Measurements from ENCODE around the gene TSC2. TPM values are rescaled to one million over a fixed set of nuclear protein-coding genes. Genes with fewer than 3 reads are reported as not detected.

Gene TSC2
- total and polyA plus RNA-seq, 2 of the 13 experiments (the other 11 are each of a cell fraction or from before 2014, with no cell fraction given) = 19.6 to 40.4 TPM

DNA sequence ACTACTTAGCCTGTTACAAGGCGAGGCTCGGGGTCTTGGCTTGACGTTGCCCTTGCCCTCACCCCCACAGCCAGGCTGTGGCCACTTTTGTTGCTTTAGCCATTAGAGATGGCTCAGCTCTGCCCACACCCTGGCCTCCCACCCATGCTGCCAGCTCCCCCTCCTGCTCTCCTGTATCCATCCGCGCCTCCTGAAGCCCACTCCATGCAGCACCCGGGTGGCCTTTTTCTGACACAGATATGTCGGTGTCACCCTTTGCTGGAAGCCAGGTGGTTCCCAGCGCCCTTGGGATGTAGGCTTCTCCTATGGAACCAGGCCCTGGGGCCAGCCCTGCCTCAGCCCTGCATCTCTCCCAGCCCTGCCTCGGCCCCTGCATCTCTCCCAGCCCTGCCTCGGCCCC, 9.7 kb downstream of the TSC2 start:
- no TSS peak for BruUV-seq (replicated peaks)
- no peak for TF ChIP-seq FOXC1 (CRISPR knock-in tag; IDR thresholded peaks at IDR 0.05; ENCODE audit: borderline replicate concordance)
- TF ChIP-seq ZNF674 (CRISPR knock-in tag; IDR thresholded peaks at IDR 0.05; ENCODE audit: low read depth) = no peak
- TF ChIP-seq ETV5 (CRISPR knock-in tag; IDR thresholded peaks at IDR 0.05; ENCODE audit: borderline replicate concordance) = no peak
- TF ChIP-seq MAFG (CRISPR knock-in tag; IDR thresholded peaks at IDR 0.05) = no peak
- no peak for TF ChIP-seq POLR2AphosphoS2 (IDR thresholded peaks at IDR 0.05; ENCODE audit: low read depth, low read length)
- TF ChIP-seq ZNF10 (CRISPR knock-in tag; IDR thresholded peaks at IDR 0.05; ENCODE audit: borderline replicate concordance, low read depth) = no peak
- no peak for TF ChIP-seq ATF7-NPFF (CRISPR knock-in tag; IDR thresholded peaks at IDR 0.05; ENCODE audit: low read depth)
- no peak for TF ChIP-seq CBX5 (CRISPR knock-in tag; IDR thresholded peaks at IDR 0.05; ENCODE audit: borderline replicate concordance)
- TF ChIP-seq TBL1XR1 (IDR thresholded peaks at IDR 0.05; ENCODE audit: borderline replicate concordance, low read length, partially characterized antibody) = no peak
- TF ChIP-seq ZNF337 (CRISPR knock-in tag; IDR thresholded peaks at IDR 0.05; ENCODE audit: borderline replicate concordance, low read depth) = no peak
- TF ChIP-seq KDM5B (CRISPR knock-in tag; IDR thresholded peaks at IDR 0.05; ENCODE audit: borderline replicate concordance) = no peak
- no peaks in the 10 kb centered on the region for H3K9me3 ChIP-seq (ENCODE audit: low read length)
- H3K4me3 ChIP-seq (replicated peaks in 1 of 3; ENCODE audit: insufficient read depth in 1 of 3, low read depth in 2 of 3, low read length in 3 of 3) = no peak overlapping the region
- H3K27me3 ChIP-seq (ENCODE audit: control insufficient read depth in 1 of 2, insufficient read depth in 2 of 2, low read length in 2 of 2) = no peaks in the 10 kb centered on the region
- H2AFZ ChIP-seq (ENCODE audit: low read length) = no peak overlapping the region
- H3K4me1 ChIP-seq (ENCODE audit: insufficient read depth, low read length) = no peaks in the 10 kb centered on the region
- intact Hi-C loops (cut with micrococcal nuclease; ENCODE audit: unreplicated experiment) = no loop called here
- DNase-seq (ENCODE audit: low spot score) (no peak), ATAC-seq (no peak), FAIRE-seq (no peak)
- no peak overlapping the region for H3K9ac ChIP-seq (ENCODE audit: insufficient read depth, low read depth, low read length)
- no peaks in the 10 kb centered on the region for H4K20me1 ChIP-seq (ENCODE audit: insufficient read depth, low read length)
- H3K27ac ChIP-seq (ENCODE audit: extremely low read length, insufficient read depth, low read length) = no peak overlapping the region
- H3K36me3 ChIP-seq (replicated peaks in 1 of 2; ENCODE audit: control insufficient read depth in 1 of 2, insufficient read depth in 2 of 2, low read length in 2 of 2) = peaks cover 18 to 22% of the 10 kb centered on the region in 2 experiments; a peak in 3 of 5 replicates
- ChIA-PET CTCF (ENCODE audit: low intra/inter-chr PET ratio, low total read pairs) (interaction anchor here (3.1 kb wide), 1 partner anchor 34 kb away, joined by 15 read pairs; no protein-coding TSS in a partner anchor), POLR2A (interaction anchor here (2.3 kb wide), 1 partner anchor 34 kb away, joined by 14 read pairs; no protein-coding TSS in a partner anchor)
- WGBS (ENCODE audit: low lambda C conversion rate) = 95% methylated on average over 10 of the region's 10 CpGs
- H3K79me2 ChIP-seq (ENCODE audit: insufficient read depth, low read length) = no peaks in the 10 kb centered on the region
- in situ Hi-C loops (cut with HindIII; ENCODE audit: extremely low pct_ligation_motif_present, low pct_unique_long_range_greater_than_20kb) = loop anchor here (5.0 kb wide), 1 partner anchor 35 kb away; no protein-coding TSS in a partner anchor
- no peak overlapping the region for H3K4me2 ChIP-seq (ENCODE audit: low read depth, low read length)
